ENCODE data around the gene UQCRFS1.

GRCh38 chr19:29245215-29245614 lies 32.3 kb upstream of the UQCRFS1 start:
- TF ChIP-seq POLR2A (IDR thresholded peaks at IDR 0.05) (no peak), CTCF (IDR thresholded peaks at IDR 0.05) (no peak)

Measured in uterus (tissue), 2 donors.